Renal cortex interstitium (tissue), 15 donors: ENCODE results near the gene SRRT. TPM values are rescaled to one million over a fixed set of nuclear protein-coding genes. Genes with fewer than 3 reads are reported as not detected.
A peak's percentile ranks its signal among the peaks of the same experiment; 100 is the strongest.

Experiments used
- DNase-seq, 11 donors: peaks; one replicate each; pipeline ENCODE4 v3.0.0-alpha.2; 2013; ENCODE audit warnings: low read depth in 9 of 11, low spot score in 4 of 11; ENCODE audit errors: extremely low read depth in 1 of 11
- long read RNA-seq, 16 experiments: transcript quantifications; one replicate each; lab custom pipeline, GENCODE V29; 2026
- polyA plus RNA-seq, 3 donors: library from polyadenylated mRNA; unstranded; fragments of 120-200 nt; gene quantifications; one replicate each; pipeline ENCODE4 v1.2.1, GENCODE V29; 2013; ENCODE audit not compliant: insufficient read length in 3 of 3

Gene SRRT
- 100 to 1,000 TPM; 152 to 185 (median 175) TPM for polyA plus RNA-seq
- long read RNA-seq, donor 1, partial matches to known transcripts: 11 of 13 reads
- long read RNA-seq, donor 1, other reads (novel, unspliced or antisense): 0 of 13 reads
- long read RNA-seq, donor 2, partial matches to known transcripts: 7 of 10 reads
- long read RNA-seq, donor 2, other reads (novel, unspliced or antisense): 0 of 10 reads
- long read RNA-seq, donor 3, partial matches to known transcripts: 21 of 30 reads
- long read RNA-seq, donor 3, other reads (novel, unspliced or antisense): 0 of 30 reads
- long read RNA-seq, donor 4, partial matches to known transcripts: 0 of 10 reads
- long read RNA-seq, donor 4, other reads (novel, unspliced or antisense): 0 of 10 reads
- long read RNA-seq, donor 5: 0 reads
- long read RNA-seq, donor 6, partial matches to known transcripts: 29 of 37 reads
- long read RNA-seq, donor 6, other reads (novel, unspliced or antisense): 0 of 37 reads
- long read RNA-seq, donor 7, partial matches to known transcripts: 39 of 50 reads
- long read RNA-seq, donor 7, other reads (novel, unspliced or antisense): 0 of 50 reads
- long read RNA-seq, donor 8: 0 reads
- long read RNA-seq, donor 9, partial matches to known transcripts: 6 of 13 reads
- long read RNA-seq, donor 9, other reads (novel, unspliced or antisense): 0 of 13 reads
- long read RNA-seq, donor 10, transcript SRRT-210 (2 exons, 540 nt): major isoform, 5 of 17 reads
- long read RNA-seq, donor 10, partial matches to known transcripts: 5 of 17 reads
- long read RNA-seq, donor 10, other reads (novel, unspliced or antisense): 0 of 17 reads
- long read RNA-seq, donor 11, partial matches to known transcripts: 5 of 13 reads
- long read RNA-seq, donor 11, other reads (novel, unspliced or antisense): 0 of 13 reads
- long read RNA-seq, donor 12, partial matches to known transcripts: 0 of 4 reads
- long read RNA-seq, donor 12, other reads (novel, unspliced or antisense): 0 of 4 reads
- long read RNA-seq, donor 13: 0 reads
- long read RNA-seq, donor 14, partial matches to known transcripts: 6 of 11 reads
- long read RNA-seq, donor 14, other reads (novel, unspliced or antisense): 0 of 11 reads
- long read RNA-seq, donor 15, partial matches to known transcripts: 0 of 1 reads
- long read RNA-seq, donor 15, other reads (novel, unspliced or antisense): 0 of 1 reads
- long read RNA-seq, donor 16, transcript SRRT-210 (2 exons, 540 nt): minor isoform, 6 of 152 reads
- long read RNA-seq, donor 16, transcript SRRT-213 (20 exons, 2,905 nt): major isoform, 12 of 152 reads
- long read RNA-seq, donor 16, partial matches to known transcripts: 125 of 152 reads
- long read RNA-seq, donor 16, other reads (novel, unspliced or antisense): 0 of 152 reads

DNA sequence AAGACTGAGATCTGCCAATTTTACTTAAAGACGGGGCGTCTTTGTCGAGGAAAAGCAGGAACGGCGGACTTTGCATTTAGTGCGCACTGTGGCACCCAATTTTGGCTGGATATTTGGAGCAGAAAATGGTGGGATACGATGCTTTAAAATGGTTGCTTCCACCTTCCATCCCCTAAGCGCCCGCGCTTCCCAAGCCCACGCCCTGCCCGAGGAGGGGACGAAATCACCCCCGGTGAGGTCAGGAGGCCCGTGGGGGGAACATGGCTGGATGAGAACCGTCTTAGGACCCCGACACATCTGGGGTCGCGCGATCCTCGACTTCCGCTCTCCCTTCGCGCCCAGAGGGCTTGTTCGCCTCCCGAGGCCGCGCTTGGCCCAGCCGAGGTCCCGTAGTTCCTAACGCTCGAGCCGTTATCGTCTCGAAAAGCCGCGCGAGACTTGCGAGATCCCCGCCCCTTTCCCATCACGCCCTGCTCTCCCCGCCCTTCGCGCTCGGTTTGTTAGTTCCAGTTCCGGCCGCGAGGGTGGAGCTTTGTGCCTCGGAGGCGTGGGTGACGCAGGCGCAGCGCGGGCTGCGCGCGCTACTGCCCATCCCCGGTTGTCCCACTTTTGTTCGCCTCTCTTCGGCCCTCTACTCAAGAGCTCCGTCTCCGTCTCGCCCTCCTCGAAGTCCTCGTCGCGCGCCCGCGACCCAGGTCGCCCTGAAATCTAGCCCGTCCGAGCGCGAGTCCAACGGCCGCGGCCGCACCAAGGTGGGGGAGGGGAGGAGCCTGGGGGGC, at the start of gene SRRT:
TSS of gene SRRT (plus strand) at position 527 of the 779 bp plus-strand sequence. CDS start 488 bp downstream, outside the sequence.
- DNase-seq: peak; percentile 97 to 99 (median 98)

DNA sequence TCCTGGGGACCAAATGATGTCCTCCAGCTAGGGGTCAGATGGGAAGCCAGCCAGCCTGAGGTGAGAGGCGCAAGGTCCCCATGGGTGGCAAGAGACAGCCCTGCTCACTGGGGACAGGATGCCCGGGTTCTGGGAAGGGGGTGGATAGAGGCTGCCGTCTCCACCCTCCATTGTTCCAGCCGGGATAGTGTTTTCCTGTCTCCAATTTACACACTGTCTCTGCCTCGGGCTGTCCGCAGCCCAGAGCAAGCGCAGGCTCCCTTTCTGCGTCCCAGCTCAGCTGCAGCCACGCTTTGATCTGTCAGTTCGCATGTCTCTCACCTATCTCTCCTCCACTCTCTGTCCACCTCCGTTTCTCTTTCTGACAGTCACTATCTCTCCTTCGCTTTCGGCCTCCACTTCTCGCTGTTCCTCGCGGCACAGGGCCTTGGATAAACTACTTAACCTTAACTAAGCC, 49.7 kb upstream of the SRRT start:
- DNase-seq: no peak

DNA sequence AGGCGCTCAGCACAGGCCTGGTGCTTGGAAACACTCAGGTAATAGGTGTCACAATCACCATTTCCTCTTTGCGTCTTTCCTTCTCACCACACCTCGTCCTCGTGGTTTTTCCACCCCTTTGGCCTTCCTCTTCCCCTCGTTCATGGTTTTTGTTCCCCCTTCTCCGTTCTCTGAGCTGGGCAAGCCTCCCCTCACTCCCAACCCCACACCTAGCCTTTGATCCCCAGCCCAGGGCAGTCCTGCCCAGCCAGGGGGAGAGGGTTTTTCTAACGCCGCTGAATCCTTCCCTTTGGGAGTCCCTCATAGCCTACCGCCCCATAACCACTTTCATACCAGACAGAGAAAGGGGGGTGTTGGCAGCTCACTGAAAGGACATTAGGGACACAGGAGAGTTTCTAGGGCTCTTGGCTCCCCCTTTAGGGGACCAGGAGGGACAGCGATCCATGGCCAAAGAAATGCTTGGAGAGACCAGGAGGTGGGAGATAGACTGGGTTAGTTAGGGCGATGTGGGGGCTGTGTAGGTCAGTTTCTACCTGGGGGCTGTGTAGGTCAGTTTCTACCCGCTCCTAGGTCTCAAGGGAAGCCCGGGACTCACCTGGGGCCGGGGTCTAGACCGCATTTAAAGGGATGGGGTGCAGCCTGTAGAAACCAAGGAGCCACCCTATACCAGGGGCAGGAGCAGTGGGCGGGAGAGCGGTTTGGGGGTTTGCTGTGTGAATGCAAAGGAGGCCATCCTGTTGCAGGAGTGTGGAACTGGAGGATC, 49.0 kb upstream of the SRRT start:
- peak in 3 of 11 donors; percentile 25 to 47 (median 44) for DNase-seq

- peak in 1 of 11 donors; percentile 30 for DNase-seq
These were observed 48.2 kb upstream of the SRRT start for GRCh38 chr7:100826514-100827329.

DNA sequence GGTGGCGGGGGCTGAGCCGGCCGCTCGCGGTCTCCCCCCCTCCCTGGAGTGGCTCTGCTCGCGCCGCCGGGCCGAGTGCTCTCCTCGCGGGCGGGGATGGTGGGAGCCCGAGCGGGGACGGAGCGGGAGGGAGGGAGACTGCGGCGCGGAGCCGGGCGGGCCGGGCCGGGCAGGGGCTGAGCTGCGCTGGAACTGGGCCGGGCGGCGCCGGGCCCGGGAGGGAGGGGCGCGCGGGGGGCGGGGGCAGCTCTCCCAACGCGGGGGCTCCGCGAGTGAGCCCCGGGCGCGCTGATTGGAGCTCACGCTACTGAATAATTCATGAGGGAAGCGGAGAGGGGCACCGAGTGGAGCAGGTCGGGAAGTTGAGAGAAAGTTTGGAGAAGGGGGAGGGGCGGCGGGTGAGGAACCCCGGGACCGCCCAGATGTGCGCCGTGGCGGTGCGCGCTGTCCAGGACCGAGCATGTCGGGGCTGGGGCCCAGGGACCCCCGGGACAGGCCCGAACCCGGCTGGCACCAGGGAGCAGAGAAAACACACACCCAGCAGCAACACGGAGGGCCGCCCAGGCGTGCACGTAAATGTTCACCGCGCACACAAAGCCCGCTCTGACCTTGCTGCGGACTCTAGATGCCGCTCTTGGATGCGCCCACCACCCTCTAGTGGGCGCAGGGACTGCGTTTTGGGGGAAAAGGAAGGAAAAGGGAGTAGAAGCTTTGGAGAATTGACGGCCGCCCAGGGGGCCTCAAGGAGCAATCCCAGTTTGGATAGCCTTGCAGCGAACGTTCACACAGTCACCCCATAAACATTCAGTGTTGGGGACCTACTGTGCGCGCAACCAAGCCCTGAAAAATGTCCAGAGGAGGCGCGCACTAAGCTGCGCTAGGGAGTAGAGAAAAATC, 47.3 kb upstream of the SRRT start, which contains the start of gene EPHB4:
TSS of gene EPHB4 (minus strand) at position 194 of the 897 bp plus-strand sequence. CDS start 493 bp downstream, outside the sequence.
- peak; percentile 71 to 93 (median 89) for DNase-seq

- DNase-seq: no peak
These were observed 45.7 kb upstream of the SRRT start for GRCh38 chr7:100829150-100829716.

DNA sequence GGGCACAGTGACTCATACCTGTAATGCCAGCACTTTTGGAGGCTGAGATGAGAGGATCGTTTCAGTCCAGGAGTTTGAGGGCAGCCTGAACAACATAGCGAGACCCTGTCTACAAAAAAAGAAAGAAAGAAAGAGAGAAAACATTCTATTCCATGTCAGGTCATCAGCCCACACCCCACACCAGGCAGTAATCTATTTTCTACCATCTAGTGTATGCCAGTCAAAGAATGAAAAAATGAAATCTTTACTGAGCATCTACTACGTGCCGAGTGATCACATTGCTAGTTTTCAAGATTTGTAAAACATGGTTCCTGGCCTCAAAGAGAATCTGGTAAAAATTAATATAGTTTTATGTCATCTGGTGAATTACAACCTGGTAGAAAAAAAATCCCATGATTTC, 44.5 kb upstream of the SRRT start:
- DNase-seq: no peak

- no peak for DNase-seq
These were observed 42.6 kb upstream of the SRRT start for GRCh38 chr7:100832281-100832633.

DNA sequence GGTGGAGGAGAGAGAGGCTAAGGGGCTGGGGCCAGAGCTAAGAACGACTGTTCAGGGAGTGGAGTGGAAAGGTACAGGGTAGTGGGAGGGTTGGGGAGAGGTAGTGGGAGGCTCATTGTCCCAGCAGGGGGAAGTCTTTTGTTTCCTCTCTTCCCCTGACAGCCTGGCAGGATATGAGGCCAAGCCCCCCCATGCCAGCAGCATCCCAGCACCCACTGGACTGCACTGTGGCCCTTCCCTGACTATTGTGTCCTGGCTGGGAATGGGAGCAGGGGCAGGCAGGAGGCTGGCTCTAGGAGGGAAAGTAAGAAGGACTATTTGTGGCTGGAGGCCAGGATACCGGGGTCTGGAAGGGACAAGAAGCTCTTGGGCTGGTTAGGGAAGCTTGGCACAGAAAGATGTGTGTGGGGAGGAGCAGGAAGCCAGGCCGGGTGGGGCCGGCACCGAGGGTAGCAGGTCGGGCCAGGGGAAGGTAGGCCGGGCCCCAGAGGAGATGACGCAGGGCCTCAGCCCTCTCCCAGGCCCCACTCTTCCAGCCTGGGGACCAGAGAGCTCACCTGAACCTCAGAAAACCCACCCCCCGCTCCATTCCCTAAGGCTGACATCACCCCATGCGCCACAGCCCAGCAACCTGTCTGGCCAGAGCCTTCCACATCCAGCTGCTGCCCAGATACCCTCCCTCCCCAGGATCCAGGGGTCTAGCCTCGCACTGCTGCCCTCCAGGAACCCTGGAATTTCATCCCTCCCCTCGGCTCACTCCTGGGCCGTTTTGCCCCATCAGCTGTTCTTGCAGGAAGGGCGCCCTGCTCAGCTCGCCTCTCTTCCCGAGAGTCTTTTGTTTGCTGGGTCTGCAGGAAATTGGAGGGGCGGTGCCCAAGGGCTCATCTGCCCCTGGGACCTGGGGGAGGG, 38.7 kb upstream of the SRRT start:
- DNase-seq: peak in 5 of 11 donors; percentile 63 to 84 (median 74)

DNA sequence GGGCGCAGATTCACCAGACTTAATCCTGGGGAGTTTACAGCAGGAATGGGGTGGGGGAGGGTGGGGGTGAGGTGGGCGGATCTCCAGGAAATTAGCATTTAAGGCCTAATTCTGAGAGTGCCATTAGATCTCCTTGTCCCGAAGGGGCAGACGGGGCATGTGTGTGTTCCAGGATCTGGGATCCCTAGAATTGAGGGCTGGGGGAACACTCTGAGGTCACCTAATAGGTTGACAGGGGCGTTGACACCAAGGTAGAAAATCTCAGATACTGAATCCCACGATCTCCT, 38.1 kb upstream of the SRRT start:
- no peak for DNase-seq

DNA sequence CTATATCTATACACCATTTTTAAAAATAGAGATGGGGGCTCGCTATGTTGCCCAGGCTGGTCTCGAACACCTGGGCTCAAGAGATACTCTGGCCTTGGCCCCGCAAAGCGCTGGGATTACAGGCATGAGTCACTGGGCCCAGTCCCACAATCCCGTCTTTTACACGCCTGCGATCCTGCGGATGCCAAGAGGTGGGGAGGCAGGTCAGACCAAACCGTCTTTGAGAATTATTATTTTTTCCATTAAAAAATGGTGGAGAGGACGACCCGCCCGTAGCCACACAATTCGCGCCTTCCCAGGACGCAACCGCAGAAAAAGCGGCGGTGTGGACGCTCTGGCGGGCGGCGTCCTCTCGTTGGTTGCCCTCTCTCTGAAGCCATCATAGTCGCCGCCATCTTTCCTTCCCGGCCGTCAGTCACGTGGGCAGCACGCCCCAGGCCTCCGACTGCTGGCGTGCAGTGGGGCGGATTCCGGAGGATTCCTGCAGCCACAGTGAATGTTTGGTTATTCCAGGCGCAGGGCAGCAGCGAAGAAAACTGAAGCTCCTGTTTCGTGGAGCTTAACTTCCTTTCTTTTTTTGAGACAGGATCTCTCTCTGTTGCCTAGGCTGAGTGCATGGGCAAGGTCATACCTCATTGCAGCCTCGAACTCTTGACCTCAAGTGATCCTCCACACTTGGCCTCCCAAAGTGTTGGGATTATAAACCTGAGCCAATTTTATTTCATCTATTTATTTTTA, 37.6 kb upstream of the SRRT start:
- DNase-seq: peak in 10 of 11 donors; percentile 82 to 93 (median 88)

DNA sequence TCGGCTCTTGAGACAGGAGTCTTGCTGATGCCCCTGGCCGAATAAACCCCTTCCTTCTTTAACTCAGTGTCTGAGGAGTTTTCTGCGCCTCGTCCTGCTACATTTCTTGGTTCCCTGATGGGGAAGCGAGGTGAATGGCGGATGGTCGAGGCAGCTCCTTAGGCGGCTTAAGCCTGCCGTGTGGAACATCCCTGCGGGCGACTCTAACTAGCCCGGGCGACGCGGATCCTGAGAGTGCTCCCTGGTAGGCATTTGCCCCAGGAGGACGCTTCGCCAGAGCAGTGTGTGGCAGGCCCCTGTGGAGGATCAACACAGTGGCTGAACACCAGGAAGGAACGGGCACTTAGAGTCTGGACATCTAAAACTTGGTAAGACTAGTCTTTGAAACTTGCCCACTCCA, 35.5 kb upstream of the SRRT start:
- DNase-seq: no peak

DNA sequence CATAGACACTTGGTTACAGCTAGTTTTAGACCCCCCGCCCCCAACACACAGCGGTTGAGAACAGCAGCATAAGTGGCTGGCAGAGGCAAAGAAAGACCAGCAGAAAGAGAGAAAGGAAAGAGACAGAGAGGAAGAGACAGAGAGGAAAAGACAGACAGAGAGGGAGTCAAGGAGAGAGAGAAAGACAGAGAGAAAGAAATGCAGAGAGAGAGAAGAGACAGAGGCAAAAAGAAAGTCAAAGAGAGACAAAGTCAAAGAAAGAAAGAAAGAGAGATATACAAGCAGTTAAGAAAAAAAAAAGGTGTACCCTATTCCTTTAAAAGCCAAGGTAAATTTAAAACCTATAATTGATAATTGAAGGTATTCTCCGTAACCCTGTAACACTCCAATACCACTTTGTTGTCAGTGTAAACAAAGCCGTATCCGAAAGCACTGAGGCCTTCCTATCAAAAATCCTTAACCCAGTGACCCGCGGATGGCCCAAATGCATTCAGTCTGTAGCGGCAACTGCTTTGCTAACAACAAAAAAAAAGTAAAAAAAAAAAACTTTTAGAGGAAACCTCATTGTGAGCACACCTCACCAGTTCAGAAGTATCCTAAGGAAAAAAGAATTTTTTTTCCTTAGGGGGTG, 34.3 kb upstream of the SRRT start:
- DNase-seq: no peak
